MM.1S (cell line): Measurements from ENCODE around the gene EFHB.

ENCODE experiments used
- EZH2 ChIP-seq: fragments of 300-600 bp; sonication (generic); optimal IDR thresholded peaks from 2 replicates; pipeline ENCODE3; 2017; ENCODE audit warnings: low read depth, mild to moderate bottlenecking, antibody characterized with exemption, low read length, mixed read lengths
- TF ChIP-seq, protein P1 (sequence below): fragments of 300-600 bp; sonication (generic); IDR thresholded peaks from 2 replicates; pipeline ENCODE4 v1.5.1; 2016; ENCODE audit warnings: antibody characterized with exemption, low read length, mixed read lengths

DNA sequence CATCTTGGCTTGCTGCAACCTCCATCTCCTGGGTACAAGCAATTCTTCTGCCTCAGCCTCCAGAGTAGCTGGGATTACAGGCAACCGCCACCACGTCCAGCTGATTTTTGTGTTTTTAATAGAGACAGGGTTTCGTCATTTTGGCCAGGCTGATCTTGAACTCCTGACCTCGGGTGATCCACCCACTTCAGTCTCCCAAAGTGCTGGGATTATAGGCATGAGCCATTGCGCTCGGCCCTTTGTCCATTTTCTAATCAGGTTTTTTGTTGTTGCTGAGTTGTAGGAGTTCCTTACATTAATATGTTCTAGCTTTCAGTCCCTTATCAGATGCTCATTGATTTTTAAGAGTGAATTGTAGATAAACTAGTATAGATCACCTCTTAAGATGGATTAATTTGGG, 33.2 kb upstream of the EFHB start:
- TF ChIP-seq, protein P1, sequence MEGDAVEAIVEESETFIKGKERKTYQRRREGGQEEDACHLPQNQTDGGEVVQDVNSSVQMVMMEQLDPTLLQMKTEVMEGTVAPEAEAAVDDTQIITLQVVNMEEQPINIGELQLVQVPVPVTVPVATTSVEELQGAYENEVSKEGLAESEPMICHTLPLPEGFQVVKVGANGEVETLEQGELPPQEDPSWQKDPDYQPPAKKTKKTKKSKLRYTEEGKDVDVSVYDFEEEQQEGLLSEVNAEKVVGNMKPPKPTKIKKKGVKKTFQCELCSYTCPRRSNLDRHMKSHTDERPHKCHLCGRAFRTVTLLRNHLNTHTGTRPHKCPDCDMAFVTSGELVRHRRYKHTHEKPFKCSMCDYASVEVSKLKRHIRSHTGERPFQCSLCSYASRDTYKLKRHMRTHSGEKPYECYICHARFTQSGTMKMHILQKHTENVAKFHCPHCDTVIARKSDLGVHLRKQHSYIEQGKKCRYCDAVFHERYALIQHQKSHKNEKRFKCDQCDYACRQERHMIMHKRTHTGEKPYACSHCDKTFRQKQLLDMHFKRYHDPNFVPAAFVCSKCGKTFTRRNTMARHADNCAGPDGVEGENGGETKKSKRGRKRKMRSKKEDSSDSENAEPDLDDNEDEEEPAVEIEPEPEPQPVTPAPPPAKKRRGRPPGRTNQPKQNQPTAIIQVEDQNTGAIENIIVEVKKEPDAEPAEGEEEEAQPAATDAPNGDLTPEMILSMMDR = no peak
- TF ChIP-seq EZH2 = no peak
